ENCODE data around the gene BLM. TPM values are rescaled to one million over a fixed set of nuclear protein-coding genes. Genes with fewer than 3 reads are reported as not detected.
A peak's percentile ranks its signal among the peaks of the same experiment; 100 is the strongest.

The BLM gene
- total and polyA plus RNA-seq, 2 of the 13 experiments (the other 11 are each of a cell fraction or from before 2014, with no cell fraction given), result 5.1 to 11.8 TPM

- TF ChIP-seq E2F1 (CRISPR knock-in tag; IDR thresholded peaks at IDR 0.05), result peak; percentile 100
- peak; percentile 83 for TF ChIP-seq HINFP (CRISPR knock-in tag; IDR thresholded peaks at IDR 0.05; ENCODE audit: low read depth)
- no peak for TF ChIP-seq FOXO1 (CRISPR knock-in tag; IDR thresholded peaks at IDR 0.05)
- TF ChIP-seq KIAA2018 (CRISPR knock-in tag; IDR thresholded peaks at IDR 0.05; ENCODE audit: borderline replicate concordance), result no peak
- peak; percentile 87 for TF ChIP-seq KMT2B (CRISPR knock-in tag; IDR thresholded peaks at IDR 0.05)
- TF ChIP-seq PLSCR1 (CRISPR knock-in tag; IDR thresholded peaks at IDR 0.05; ENCODE audit: borderline replicate concordance), result no peak
- no peak for TF ChIP-seq IRF1 (CRISPR knock-in tag; IDR thresholded peaks at IDR 0.05; ENCODE audit: low read depth)
- no peak for TF ChIP-seq GATA4 (IDR thresholded peaks at IDR 0.05; ENCODE audit: borderline replicate concordance, low read depth)
- TF ChIP-seq MTA1 (CRISPR knock-in tag; IDR thresholded peaks at IDR 0.05; ENCODE audit: borderline replicate concordance), result no peak
- TF ChIP-seq NR2C2 (CRISPR knock-in tag; IDR thresholded peaks at IDR 0.05; ENCODE audit: borderline replicate concordance), result no peak; the same call in 1 of the 2 replicates
- peak; percentile 67 to 85 for TF ChIP-seq POLR2A (IDR thresholded peaks at IDR 0.05; ENCODE audit: insufficient read depth in 1 of 2, low read depth in 2 of 2, low read length in 2 of 2)
- TF ChIP-seq HHEX (CRISPR knock-in tag; IDR thresholded peaks at IDR 0.05), result no peak
- TF ChIP-seq STAT5B (CRISPR knock-in tag; IDR thresholded peaks at IDR 0.05), result no peak
- TF ChIP-seq ZNF619 (CRISPR knock-in tag; IDR thresholded peaks at IDR 0.05), result no peak
- no peak; the same call in 1 of the 2 replicates for TF ChIP-seq ZZZ3 (CRISPR knock-in tag; IDR thresholded peaks at IDR 0.05; ENCODE audit: borderline replicate concordance)
- no peak for TF ChIP-seq ETV6 (CRISPR knock-in tag; conservative IDR thresholded peaks at IDR 0.05)
- no peak for TF ChIP-seq SYNCRIP (IDR thresholded peaks at IDR 0.05; ENCODE audit: insufficient read depth, low read depth, low read length)
These were observed at the start of gene BLM (continued) for GRCh38 chr15:90716976-90717821.

All from HepG2 (cell line).